GM12873 (cell line): Measurements from ENCODE around the gene BTBD6.

ENCODE experiments used
- CTCF ChIP-seq: IDR thresholded peaks from 2 replicates; pipeline ENCODE4 v1.5.1; 2012; ENCODE audit warnings: low read depth, mild to moderate bottlenecking, moderate library complexity, low read length, control low read depth; ENCODE audit not compliant: insufficient read depth; ENCODE audit errors: missing control alignments

The BTBD6 gene

GRCh38 chr14:105261781-105262180 lies 13.4 kb downstream of the BTBD6 start:
- TF ChIP-seq CTCF = no peak

- TF ChIP-seq CTCF = no peak
These were observed 19.7 kb downstream of the BTBD6 start for GRCh38 chr14:105267820-105268548.

GRCh38 chr14:105268736-105269354 lies 20.5 kb downstream of the BTBD6 start:
- TF ChIP-seq CTCF = no peak

GRCh38 chr14:105269405-105269804 lies 21.1 kb downstream of the BTBD6 start:
- TF ChIP-seq CTCF = no peak

GRCh38 chr14:105271224-105271890 lies 23.0 kb downstream of the BTBD6 start:
- TF ChIP-seq CTCF = no peak

GRCh38 chr14:105272623-105273022 lies 24.3 kb downstream of the BTBD6 start:
- TF ChIP-seq CTCF = no peak

- TF ChIP-seq CTCF = no peak
These were observed 24.7 kb downstream of the BTBD6 start for GRCh38 chr14:105273062-105273461.
